Nephron (organoid): ENCODE results near the gene SLC35F5.
"Not testable (repeated sequence)": the region's sequence is repeated elsewhere in the genome, so short reads cannot be mapped to it uniquely, and the experiment has no call there.

Experiments
- H3K27ac Mint-ChIP-seq, 3 experiments: 2 replicates each; pipeline ENCODE4 v1.8.0; 2020; ENCODE audit warnings: mixed read lengths in 3 of 3, mild to moderate bottlenecking in 2 of 3, moderate library complexity in 1 of 3
- H3K27me3 Mint-ChIP-seq: 2 replicates; pipeline ENCODE4 v1.8.0; 2021; ENCODE audit warnings: low read depth, mild to moderate bottlenecking, moderate library complexity, mixed read lengths
- H3K36me3 Mint-ChIP-seq: 2 replicates; pipeline ENCODE4 v1.8.0; 2020; ENCODE audit warnings: low read depth, mixed read lengths
- H3K4me1 Mint-ChIP-seq: 2 replicates; pipeline ENCODE4 v1.8.0; 2020; ENCODE audit warnings: mixed read lengths
- H3K4me3 Mint-ChIP-seq, 3 experiments: 2 replicates each; pipeline ENCODE4 v1.8.0; 2020; ENCODE audit warnings: mild to moderate bottlenecking in 3 of 3, mixed read lengths in 3 of 3, moderate library complexity in 2 of 3
- H3K9me3 Mint-ChIP-seq: 2 replicates; pipeline ENCODE4 v1.8.0; 2020; ENCODE audit warnings: mixed read lengths

SLC35F5 gene

GRCh38 chr2:113663285-113664060 lies 93.0 kb downstream of the SLC35F5 start:
- not testable (repeated sequence) for H3K4me1 Mint-ChIP-seq, H3K27ac Mint-ChIP-seq, H3K36me3 Mint-ChIP-seq, H3K4me3 Mint-ChIP-seq, H3K27me3 Mint-ChIP-seq, H3K9me3 Mint-ChIP-seq
